ENCODE data around the gene SLC39A10. TPM values are rescaled to one million over a fixed set of nuclear protein-coding genes. Genes with fewer than 3 reads are reported as not detected.

The SLC39A10 gene
- total RNA-seq, 1 donor from 2014 or later, result 24.0 TPM

DNA sequence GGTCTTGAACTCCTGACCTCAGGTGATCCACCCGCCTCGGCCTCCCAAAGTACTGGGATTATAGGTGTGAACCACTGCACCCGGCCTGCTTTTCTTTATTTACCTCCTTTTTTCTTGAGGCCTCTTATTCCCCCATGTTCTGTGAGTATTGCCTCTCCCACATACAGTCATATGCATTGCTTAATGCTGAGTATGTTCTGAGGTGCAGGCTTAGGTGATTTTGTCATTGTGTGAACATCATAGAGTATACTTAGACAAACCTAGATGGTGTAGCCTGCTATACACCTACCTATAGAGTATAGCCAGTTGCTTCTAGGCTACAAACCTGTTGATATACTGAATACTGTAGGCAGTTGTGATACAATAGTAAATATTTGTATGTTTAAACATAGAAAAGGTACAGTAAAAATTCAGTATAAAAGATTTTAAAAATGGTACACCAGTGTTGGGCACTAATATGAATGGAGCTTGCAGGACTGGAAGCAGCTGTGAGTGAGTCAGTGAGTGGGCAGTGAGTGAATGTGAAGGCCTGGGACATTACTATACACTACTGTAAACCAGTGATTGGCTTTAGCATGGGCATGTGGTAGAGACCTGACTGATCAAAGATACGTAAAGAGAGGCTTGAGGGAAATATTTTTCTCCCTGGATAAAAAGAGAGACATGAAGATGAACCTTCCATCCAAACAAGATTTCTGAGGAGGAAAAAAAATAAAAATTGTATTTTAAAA lies 17.6 kb downstream of the SLC39A10 start:
- TF ChIP-seq, protein P1, sequence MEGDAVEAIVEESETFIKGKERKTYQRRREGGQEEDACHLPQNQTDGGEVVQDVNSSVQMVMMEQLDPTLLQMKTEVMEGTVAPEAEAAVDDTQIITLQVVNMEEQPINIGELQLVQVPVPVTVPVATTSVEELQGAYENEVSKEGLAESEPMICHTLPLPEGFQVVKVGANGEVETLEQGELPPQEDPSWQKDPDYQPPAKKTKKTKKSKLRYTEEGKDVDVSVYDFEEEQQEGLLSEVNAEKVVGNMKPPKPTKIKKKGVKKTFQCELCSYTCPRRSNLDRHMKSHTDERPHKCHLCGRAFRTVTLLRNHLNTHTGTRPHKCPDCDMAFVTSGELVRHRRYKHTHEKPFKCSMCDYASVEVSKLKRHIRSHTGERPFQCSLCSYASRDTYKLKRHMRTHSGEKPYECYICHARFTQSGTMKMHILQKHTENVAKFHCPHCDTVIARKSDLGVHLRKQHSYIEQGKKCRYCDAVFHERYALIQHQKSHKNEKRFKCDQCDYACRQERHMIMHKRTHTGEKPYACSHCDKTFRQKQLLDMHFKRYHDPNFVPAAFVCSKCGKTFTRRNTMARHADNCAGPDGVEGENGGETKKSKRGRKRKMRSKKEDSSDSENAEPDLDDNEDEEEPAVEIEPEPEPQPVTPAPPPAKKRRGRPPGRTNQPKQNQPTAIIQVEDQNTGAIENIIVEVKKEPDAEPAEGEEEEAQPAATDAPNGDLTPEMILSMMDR (IDR thresholded peaks at IDR 0.05), result no peak
- Mint-ChIP-seq H3K36me3 (ENCODE audit: low read depth) (no peaks in the 10 kb centered on the region), H3K9me3 (ENCODE audit: low read depth) (no peaks in the 10 kb centered on the region), H3K4me3 (ENCODE audit: unreplicated experiment) (no peak overlapping the region), H3K27ac (ENCODE audit: unreplicated experiment) (no peak overlapping the region), H3K4me1 (ENCODE audit: low read depth) (no peaks in the 10 kb centered on the region), H3K27me3 (ENCODE audit: low read depth) (no peaks in the 10 kb centered on the region)
- DNase-seq (ENCODE audit: low spot score), result no peak

DNA sequence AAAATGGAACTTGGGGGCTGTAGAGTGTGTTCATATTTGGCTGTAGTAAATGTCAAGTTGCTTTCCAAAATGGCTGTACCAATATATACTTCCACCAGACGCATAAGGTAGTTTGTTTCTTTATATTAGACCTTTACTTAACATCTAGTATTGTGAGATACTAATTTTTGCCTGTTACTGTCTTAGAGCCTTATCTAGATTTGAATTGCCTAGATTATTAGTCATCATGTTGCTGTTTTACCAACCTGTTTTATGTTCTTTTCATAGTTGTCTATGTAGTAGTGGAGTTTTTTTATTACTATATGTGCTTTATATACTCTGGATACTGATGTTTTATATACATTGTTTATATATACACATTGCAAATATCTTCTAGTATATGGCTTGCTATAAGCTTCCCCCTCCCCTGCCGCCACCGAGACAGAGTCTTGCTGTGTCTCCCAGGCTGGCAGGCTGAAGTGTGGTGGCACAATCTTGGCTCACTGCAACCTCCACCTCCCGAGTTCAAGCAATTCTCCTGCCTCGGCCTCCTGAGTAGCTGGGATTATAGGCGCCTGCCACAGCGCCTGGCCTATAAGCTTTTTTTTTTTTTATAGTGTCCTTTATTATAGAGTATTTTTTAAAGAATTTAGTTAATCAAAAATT lies 18.9 kb downstream of the SLC39A10 start:
- no peaks in the 10 kb centered on the region for H3K9me3 Mint-ChIP-seq (ENCODE audit: low read depth)
- no peaks in the 10 kb centered on the region for H3K27me3 Mint-ChIP-seq (ENCODE audit: low read depth)
- TF ChIP-seq, protein P1 (IDR thresholded peaks at IDR 0.05), result no peak
- H3K4me3 Mint-ChIP-seq (ENCODE audit: unreplicated experiment), result no peak overlapping the region
- H3K36me3 Mint-ChIP-seq (ENCODE audit: low read depth), result peaks cover 6% of the 10 kb centered on the region
- no peak overlapping the region for H3K27ac Mint-ChIP-seq (ENCODE audit: unreplicated experiment)
- DNase-seq (ENCODE audit: low spot score), result no peak
- no peaks in the 10 kb centered on the region for H3K4me1 Mint-ChIP-seq (ENCODE audit: low read depth)

DNA sequence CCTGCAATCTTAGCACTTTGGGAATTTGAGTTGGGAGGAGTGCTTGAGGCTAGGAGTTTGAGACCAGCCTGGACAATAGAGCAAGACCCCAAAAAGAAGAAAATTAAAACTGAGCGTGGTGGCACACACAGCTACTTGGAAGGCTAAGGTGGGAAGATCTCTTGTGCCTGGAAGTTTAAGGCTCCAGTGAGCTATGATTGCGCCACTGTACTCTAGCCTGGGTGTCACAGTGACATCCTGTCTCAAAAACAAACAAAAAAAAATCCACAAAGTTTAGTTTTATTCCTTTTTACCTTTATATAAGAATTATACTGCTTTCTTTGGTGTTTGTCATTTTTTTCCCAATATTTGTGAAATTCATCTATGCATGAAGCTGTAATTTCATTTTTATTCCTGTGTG lies 20.3 kb downstream of the SLC39A10 start:
- DNase-seq (ENCODE audit: low spot score), result no peak
- TF ChIP-seq, protein P1 (IDR thresholded peaks at IDR 0.05), result no peak
- Mint-ChIP-seq H3K27me3 (ENCODE audit: low read depth) (no peaks in the 10 kb centered on the region), H3K4me3 (ENCODE audit: unreplicated experiment) (no peak overlapping the region), H3K36me3 (ENCODE audit: low read depth) (peaks cover 7% of the 10 kb centered on the region), H3K4me1 (ENCODE audit: low read depth) (no peaks in the 10 kb centered on the region), H3K27ac (ENCODE audit: unreplicated experiment) (no peak overlapping the region), H3K9me3 (ENCODE audit: low read depth) (no peaks in the 10 kb centered on the region)

DNA sequence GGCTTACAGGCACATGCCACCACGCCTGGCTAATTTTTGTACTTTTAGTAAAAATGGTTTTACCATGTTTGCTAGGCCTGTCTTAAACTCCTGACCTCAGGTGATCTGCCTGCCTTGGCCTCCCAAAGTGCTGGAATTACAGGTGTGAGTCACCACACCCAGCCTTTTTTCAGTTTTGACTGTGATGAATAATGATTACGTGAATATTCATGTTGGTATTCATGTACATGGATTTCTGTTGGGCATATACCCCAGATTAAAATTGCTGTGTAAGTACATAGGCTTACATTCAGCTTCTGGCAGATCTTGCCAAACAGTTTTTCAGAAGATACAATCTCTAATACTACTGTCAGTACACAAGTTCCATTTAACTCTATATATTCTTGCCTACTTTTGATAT lies 20.9 kb downstream of the SLC39A10 start:
- Mint-ChIP-seq H3K36me3 (ENCODE audit: low read depth) (peaks cover 7% of the 10 kb centered on the region), H3K4me3 (ENCODE audit: unreplicated experiment) (no peak overlapping the region), H3K27ac (ENCODE audit: unreplicated experiment) (no peak overlapping the region), H3K27me3 (ENCODE audit: low read depth) (no peaks in the 10 kb centered on the region), H3K9me3 (ENCODE audit: low read depth) (no peaks in the 10 kb centered on the region), H3K4me1 (ENCODE audit: low read depth) (no peaks in the 10 kb centered on the region)
- TF ChIP-seq, protein P1 (IDR thresholded peaks at IDR 0.05), result no peak
- no peak for DNase-seq (ENCODE audit: low spot score)

DNA sequence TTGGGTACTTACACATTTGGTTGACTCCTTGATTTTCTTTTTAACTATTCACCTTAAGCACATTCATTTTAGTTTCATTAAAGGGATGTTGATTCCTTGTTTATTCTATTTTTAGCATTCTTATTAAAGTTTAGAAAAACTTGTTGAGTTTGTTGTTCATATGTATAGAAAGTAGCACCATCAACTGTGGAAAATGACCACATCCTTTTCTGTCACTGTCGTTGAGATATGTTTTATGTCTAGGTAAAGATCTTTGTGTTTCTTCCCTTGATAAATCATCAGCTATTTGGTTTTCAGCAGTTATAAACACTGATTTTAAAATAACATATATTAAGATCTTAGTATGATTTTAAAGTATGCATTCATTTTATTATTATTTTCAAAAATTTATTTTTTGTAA lies 25.1 kb downstream of the SLC39A10 start:
- DNase-seq (ENCODE audit: low spot score), result no peak
- Mint-ChIP-seq H3K36me3 (ENCODE audit: low read depth) (peaks cover 11% of the 10 kb centered on the region), H3K9me3 (ENCODE audit: low read depth) (no peaks in the 10 kb centered on the region), H3K27ac (ENCODE audit: unreplicated experiment) (no peak overlapping the region), H3K4me1 (ENCODE audit: low read depth) (peaks cover 3% of the 10 kb centered on the region), H3K4me3 (ENCODE audit: unreplicated experiment) (no peak overlapping the region), H3K27me3 (ENCODE audit: low read depth) (no peaks in the 10 kb centered on the region)
- TF ChIP-seq, protein P1 (IDR thresholded peaks at IDR 0.05), result no peak
